MM.1S (cell line): Measurements from ENCODE around the gene PIGU.

Source experiments
- EZH2phosphoT487 ChIP-seq: fragments of 300-600 bp; sonication (generic); IDR thresholded peaks from 2 replicates; pipeline ENCODE4 v1.6.1; 2018; ENCODE audit warnings: antibody characterized with exemption, low read length
- TF ChIP-seq, protein P1 (sequence below): fragments of 300-600 bp; sonication (generic); IDR thresholded peaks from 2 replicates; pipeline ENCODE4 v1.5.1; 2016; ENCODE audit warnings: antibody characterized with exemption, low read length, mixed read lengths

GRCh38 chr20:34713194-34713943 is 36.5 kb upstream of the PIGU start:
- TF ChIP-seq, protein P1, sequence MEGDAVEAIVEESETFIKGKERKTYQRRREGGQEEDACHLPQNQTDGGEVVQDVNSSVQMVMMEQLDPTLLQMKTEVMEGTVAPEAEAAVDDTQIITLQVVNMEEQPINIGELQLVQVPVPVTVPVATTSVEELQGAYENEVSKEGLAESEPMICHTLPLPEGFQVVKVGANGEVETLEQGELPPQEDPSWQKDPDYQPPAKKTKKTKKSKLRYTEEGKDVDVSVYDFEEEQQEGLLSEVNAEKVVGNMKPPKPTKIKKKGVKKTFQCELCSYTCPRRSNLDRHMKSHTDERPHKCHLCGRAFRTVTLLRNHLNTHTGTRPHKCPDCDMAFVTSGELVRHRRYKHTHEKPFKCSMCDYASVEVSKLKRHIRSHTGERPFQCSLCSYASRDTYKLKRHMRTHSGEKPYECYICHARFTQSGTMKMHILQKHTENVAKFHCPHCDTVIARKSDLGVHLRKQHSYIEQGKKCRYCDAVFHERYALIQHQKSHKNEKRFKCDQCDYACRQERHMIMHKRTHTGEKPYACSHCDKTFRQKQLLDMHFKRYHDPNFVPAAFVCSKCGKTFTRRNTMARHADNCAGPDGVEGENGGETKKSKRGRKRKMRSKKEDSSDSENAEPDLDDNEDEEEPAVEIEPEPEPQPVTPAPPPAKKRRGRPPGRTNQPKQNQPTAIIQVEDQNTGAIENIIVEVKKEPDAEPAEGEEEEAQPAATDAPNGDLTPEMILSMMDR, result no peak
- no peak for TF ChIP-seq EZH2phosphoT487
